Measurements from ENCODE around the gene MUCL3.
"Not testable (repeated sequence)": the region's sequence is repeated elsewhere in the genome, so short reads cannot be mapped to it uniquely, and the experiment has no call there.

Gene MUCL3

GRCh38 chr6:30939473-30939872 lies 1.3 kb upstream of the MUCL3 start:
- DNase-seq (ENCODE audit: low read depth) = no peak

DNA sequence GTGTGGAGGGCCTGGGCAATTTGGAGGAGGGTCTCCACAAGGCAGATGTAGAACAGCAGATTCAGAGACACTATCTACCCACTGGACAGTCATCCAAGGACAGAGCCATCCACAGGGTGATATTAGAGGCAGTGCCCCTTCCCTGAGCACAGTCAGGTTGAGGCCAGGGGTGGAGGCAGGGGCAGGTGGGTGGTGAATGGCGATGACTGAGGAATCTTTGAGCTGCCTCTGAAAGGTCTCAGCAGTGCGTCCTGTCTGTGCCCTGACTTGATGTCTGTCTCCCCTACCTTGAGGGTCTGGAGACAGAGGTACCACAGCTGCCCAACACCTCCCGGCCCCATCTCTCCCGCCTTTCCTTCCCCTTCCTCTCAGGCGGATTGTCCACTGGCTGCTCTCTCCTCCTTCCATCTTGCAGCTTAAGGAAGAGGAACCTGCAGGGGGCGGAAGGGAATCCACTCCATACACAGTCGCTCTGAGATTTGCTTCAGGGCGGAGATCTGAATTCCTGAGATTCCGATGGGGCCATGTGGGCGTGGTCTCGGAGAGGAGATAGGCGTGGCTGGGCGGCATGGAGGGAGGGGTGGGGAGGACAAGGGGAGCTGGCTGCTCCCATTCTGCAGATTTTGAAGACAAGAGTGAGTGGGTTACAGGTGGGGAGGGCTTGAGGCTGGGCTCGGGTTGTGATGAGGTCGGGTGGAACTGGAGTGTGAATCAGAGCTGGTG lies 1.7 kb downstream of the MUCL3 start:
- DNase-seq (ENCODE audit: low read depth) = peak; percentile 87

DNA sequence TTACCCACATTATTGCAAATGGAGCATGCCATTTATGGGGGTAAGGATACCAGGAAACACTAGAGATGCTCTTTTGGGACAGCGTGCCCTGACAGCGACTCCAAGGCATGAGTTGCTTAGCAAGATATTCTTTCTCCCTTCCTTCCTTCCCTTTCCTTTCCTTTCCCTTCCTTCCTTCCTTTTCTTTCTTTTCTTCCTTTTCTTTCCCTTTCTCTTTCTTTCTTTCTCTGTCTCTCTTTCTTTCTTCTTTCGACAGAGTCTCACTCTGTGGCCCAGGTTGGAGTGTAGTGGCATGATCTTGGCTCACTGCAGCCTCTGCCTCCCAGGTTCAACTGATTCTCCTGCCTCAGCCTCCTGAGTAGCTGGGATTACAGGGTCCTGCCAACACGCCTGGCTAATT lies 3.3 kb downstream of the MUCL3 start:
- DNase-seq (ENCODE audit: low read depth) = no peak

DNA sequence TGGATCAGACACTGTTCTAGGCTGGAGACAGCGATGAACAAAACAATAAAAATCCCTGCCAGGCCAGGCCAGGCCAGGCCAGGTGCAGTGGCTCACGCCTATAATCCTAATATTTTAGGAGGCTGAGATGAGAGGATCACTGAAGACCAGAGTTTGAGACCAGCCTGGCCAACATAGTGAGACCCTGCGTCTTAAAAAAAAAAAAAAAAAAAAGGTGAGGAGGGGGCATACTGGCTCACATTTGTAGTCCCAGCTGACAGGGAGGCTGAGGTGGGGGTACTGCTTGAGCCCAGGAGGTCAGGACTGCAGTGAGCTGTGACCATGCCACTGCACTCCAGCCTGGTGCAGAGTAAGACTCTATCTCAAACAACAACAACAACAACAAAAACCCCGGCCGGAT lies 4.5 kb downstream of the MUCL3 start:
- no peak for DNase-seq (ENCODE audit: low read depth)

DNA sequence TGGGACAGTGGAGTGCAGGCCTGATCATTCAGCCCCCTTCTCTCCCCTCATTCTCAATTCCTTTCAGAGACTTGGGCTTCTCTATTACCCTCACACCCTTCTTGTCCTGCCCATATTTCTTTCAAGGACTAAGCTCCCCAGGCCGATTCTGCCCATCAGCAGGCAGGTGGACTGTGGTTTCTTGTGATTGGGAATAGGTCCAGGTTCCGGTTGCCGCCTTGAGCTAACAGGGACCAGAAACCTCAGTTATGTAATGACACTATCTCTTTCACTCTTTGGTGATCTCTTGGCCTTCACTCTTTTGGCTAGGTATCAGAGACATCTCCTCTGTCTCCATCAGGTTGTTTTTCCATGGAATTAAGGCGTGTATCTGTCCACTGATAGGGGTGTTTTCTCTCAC lies 6.5 kb downstream of the MUCL3 start:
- DNase-seq (ENCODE audit: low read depth) = no peak

GRCh38 chr6:30948811-30949210 lies 8.0 kb downstream of the MUCL3 start:
- DNase-seq (ENCODE audit: low read depth) = no peak

- no peak for DNase-seq (ENCODE audit: low read depth)
Measured at GRCh38 chr6:30951907-30952469, 11.2 kb downstream of the MUCL3 start.

DNA sequence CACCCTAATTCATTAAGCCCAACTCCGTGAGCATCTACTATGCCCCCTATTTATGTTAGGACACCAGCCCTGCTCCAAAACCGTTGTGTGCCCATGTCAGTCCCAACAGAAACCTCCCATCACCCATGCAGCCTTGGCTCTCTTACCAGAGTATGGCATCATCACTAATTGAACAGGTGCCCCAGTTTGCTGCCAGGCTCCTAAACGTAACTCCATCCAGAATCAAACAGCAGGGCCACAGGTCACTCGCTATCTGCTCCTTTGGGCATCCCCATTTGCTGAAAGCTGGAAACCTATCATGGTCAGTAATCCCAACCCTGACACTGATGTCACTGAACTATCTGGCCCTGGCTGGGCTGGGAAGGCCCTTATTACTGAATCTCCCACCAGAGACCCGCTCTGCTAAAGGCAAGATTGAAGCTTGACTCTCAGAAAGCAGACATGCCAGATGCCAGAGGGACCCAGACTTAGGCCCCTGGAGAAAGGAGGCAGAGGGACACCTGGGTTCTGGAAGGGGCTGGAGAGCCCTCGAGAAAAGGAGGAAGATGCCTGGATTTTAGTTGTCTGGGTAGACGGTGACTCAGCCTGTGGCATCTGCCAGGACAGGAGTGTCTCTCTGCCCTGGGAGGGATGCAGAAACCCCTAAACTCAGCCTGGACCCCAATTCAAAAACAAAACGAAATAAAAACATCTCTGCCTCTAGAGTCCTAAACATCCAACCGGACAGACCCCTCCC lies 14.0 kb downstream of the MUCL3 start:
- DNase-seq (ENCODE audit: low read depth) = peak; percentile 6

GRCh38 chr6:30955367-30956042 lies 14.7 kb downstream of the MUCL3 start:
- peak; percentile 57 for DNase-seq (ENCODE audit: low read depth)

DNA sequence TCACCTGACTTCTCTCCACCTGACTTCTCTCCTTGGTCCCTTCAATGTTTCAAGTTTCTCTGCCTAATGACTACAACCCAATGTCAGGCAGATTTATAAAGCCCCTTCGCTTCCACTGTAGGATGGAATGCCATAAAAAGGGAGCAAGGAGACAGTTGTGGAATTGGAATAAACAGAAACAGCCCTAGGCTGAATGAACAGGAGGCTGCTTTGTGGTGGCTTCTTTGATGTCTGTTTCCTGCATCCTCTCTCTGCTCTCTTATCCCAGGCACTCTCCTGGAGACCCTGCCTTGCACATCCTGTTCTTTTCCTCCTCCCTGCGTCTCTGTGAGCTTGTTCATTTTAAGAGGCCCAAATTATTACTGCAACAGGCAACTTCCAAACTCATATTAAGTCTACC lies 16.9 kb downstream of the MUCL3 start:
- no peak for DNase-seq (ENCODE audit: low read depth)

GRCh38 chr6:30960907-30961673 lies 20.3 kb downstream of the MUCL3 start:
- DNase-seq (ENCODE audit: low read depth) = peak; percentile 51

- no peak for DNase-seq (ENCODE audit: low read depth)
Measured at GRCh38 chr6:30962716-30963115, 21.9 kb downstream of the MUCL3 start.

DNA sequence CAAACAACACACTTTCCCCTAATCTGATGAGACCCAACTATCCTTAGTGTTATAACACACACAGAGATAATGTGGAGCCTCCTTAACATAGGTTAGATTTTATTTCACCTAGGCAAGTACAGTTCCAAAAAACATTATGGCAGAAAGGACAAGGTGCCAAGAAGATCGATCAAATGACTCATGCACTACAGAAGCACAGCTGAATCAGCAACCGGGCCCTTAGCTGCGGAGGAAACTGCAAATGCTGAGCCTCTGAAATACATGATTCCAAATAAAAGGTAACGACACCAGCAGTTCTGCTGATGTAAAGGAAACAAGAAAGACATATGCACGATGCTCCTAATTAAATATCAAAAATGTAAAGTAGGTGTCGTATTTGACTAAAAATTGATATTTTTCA lies 22.9 kb downstream of the MUCL3 start:
- peak; percentile 38 for DNase-seq (ENCODE audit: low read depth)

DNA sequence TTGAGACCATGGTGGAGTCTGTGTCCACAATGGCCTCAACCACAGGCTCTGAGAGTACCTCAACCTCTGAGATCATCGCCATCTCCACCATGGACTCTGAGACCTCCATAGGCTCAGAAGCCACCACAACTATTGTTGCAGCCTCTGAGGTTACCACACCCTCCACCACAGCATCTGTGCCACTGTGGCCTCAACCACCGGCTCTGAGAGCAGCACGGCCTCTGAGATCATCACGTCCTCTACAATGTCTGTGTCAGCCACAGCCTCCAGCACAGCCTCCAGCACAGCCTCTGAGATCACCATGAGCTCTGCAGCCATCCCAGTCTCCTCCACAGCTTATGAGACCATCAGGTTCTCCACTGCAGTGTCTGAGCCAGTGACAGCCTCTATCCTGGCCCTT lies 23.3 kb downstream of the MUCL3 start:
- no peak for DNase-seq (ENCODE audit: low read depth)

- no peak for DNase-seq (ENCODE audit: low read depth)
Measured at GRCh38 chr6:30965140-30965601, 24.4 kb downstream of the MUCL3 start.

DNA sequence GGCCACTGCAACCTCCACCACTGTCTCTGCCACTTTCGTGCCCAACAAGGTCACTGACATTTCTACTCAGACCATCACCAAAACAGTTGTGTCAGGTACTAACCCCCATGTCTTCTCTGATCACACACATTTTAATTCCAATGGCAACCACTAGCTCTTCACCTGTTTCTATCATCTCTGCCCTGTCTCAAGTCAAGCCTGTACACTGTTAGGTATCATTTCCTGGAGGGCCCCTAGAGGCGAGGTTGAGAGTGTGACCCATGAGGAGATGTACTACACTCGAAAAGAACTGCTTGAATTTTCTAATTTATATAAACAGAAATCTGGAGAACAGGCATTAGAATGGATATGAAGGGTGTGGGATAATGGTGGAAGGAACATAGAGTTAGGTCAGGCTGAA lies 25.4 kb downstream of the MUCL3 start:
- DNase-seq (ENCODE audit: low read depth) = no peak

GRCh38 chr6:30969171-30969570 lies 28.4 kb downstream of the MUCL3 start:
- not testable (repeated sequence) for DNase-seq (ENCODE audit: low read depth)

- DNase-seq (ENCODE audit: low read depth) = no peak
Measured at GRCh38 chr6:30970946-30971345, 30.2 kb downstream of the MUCL3 start.

DNA sequence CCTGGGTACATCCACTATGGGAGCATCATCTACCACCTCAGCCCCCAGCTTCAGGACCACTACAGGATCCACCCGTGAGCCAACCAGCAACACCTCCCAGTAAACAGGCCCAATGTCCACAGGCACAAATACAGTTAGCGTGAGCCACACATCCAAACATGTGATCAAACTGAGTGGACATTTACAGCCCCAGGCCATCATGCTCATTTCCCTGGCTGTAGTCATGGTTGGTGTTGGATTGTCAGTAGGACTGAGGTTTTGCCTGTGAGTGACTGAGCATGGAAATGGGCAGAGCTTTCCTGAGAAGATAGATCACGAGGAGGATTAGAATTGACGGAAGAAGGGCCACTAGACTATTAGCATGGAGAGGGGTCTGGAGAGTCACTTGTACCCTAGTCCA lies 32.0 kb downstream of the MUCL3 start:
- no peak for DNase-seq (ENCODE audit: low read depth)

DNA sequence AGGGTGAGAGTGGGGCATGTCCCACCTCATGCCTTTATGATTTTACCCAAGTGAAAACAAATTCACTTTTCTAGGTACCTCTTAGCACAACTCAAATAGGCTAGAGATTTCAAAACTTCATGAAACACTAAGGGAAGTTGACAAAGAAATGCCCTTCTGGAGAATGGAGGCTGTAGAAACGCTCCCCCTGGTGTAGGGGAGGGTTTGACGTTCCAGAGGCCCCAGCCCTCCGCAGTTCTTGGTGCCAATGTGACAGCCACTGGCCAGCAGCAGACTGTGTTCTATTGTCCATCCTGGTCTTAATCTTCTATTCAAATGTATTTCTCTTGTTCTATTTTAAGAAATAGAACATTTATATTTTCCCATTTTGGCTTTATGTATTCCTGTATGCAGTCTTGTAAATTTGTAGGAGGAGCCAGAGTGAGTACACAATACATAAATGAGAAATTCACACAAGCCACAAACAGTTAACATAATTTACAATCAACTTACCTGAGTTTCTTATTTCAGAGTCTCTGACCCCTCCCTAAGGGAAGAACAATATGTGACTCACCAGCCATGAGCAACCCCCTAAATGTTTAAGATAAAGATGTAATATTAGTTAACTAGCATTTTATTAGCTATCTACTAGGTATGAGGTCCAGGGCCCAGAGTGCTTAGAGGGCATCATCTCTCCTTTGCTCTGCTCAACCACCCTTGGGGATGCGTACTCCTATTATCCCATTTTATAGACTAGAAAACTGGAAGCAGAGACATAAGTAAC lies 33.9 kb downstream of the MUCL3 start:
- DNase-seq (ENCODE audit: low read depth) = no peak

- DNase-seq (ENCODE audit: low read depth) = no peak
Measured at GRCh38 chr6:30979141-30979540, 38.4 kb downstream of the MUCL3 start.
